ENCODE measurements around the gene NKAIN2.
"Not testable (repeated sequence)": the region's sequence is repeated elsewhere in the genome, so short reads cannot be mapped to it uniquely, and the experiment has no call there.

Gene NKAIN2

GRCh38 chr6:123896869-123897268 lies 93.2 kb downstream of the NKAIN2 start:
- DNase-seq, result peak; percentile 41

GRCh38 chr6:123897965-123898364 lies 94.3 kb downstream of the NKAIN2 start:
- no peak for DNase-seq

DNA sequence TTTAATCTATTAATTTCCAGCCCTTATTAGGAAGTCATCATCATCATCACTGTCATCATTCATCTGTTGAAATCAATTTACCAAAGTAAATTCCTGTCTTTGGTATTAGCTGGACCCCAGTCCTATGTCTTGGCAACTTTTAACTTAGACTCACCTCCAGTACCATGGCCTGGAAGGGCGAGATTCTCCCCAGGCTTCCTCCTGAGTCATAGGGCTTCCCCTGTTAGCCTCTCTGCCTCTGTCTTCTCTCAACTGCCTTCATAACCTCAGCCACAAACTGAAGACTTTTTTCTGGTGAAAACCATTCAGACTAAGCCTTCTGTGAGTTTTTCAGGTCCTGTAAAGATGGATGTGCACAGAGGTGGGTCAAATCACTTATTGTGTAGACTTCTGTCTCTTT lies 95.0 kb downstream of the NKAIN2 start:
- DNase-seq, result no peak

GRCh38 chr6:123899745-123900144 lies 96.1 kb downstream of the NKAIN2 start:
- DNase-seq, result no peak

GRCh38 chr6:123901436-123901835 lies 97.8 kb downstream of the NKAIN2 start:
- peak; percentile 9 for DNase-seq

- no peak for DNase-seq
These were observed 99.2 kb downstream of the NKAIN2 start for GRCh38 chr6:123902738-123903313.

DNA sequence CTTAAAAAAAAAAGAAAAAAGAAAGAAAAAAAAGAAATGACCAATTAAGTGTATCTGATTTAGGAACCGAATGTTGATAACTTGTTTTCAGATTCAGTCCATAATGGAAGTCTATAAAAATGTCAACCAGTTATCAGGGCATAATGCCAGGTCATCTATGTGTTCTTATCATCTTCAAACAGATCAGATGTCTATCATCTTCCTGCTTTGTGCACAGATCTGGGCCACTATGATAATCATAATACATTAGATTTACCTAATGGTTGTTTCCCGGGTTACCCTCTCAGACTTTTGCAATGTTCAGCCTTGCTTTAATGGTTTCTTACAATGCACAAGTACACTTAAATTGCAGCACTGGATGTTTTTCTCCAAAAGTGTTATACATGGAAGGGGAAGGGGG lies 100.6 kb downstream of the NKAIN2 start:
- DNase-seq, result peak; percentile 72

GRCh38 chr6:123908797-123909196 lies 105.1 kb downstream of the NKAIN2 start:
- DNase-seq, result no peak

DNA sequence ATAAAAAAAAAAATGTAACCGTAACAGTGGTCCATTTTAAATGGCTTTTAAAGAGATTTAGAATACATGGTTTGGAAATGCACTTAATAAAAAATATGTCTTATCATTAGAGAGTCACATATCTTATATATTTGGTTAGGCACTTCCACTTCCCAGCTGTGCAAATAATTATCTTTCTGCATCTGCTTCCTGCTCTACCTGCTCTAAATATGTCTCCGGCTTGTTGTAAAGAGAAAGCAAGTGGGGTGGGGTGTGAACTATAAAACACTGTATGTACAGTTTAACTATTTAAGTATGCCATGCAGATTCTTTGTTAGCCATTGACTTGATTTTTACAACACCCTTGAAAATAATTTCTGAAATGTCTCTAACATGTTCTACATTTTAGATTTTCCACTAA lies 106.3 kb downstream of the NKAIN2 start:
- peak; percentile 58 for DNase-seq

DNA sequence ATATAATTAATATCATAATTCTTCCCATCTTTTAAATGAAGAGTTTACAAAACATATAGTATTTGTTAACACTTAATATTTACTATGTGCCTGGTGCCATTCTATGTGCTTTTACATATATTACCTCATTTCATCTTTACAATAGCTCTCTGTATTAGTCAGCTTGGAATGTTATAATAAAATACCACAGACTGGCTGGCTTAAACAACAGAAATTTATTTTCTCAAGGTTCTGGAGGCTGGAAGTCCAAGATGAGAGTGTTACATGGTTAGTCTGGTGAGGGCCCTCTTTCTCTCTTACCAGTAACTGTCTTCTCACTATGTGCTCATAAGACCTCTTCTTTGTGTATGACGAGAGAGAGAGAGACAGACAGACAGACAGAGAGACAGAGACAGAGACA lies 110.2 kb downstream of the NKAIN2 start:
- no peak for DNase-seq

DNA sequence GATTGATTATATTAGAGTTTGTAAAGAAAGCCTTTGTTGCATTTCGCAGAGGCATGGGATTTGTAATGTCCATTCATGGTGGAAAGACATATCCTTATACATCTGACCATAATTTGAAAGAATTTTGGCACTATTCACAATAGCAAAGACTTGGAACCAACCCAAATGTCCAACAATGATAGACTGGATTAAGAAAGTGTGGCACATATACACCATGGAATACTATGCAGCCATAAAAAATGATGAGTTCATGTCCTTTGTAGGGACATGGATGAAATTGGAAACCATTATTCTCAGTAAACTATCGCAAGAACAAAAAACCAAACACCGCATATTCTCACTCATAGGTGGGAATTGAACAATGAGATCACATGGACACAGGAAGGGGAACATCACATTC lies 119.7 kb downstream of the NKAIN2 start:
- not testable (repeated sequence) for DNase-seq

GRCh38 chr6:123925350-123925749 lies 121.7 kb downstream of the NKAIN2 start:
- peak; percentile 70 for DNase-seq

- no peak for DNase-seq
These were observed 122.3 kb downstream of the NKAIN2 start for GRCh38 chr6:123925842-123926399.

- DNase-seq, result no peak
These were observed 124.9 kb downstream of the NKAIN2 start for GRCh38 chr6:123928529-123928928.

GRCh38 chr6:123931928-123932327 lies 128.3 kb downstream of the NKAIN2 start:
- no peak for DNase-seq

GRCh38 chr6:123940551-123940950 lies 136.9 kb downstream of the NKAIN2 start:
- no peak for DNase-seq

DNA sequence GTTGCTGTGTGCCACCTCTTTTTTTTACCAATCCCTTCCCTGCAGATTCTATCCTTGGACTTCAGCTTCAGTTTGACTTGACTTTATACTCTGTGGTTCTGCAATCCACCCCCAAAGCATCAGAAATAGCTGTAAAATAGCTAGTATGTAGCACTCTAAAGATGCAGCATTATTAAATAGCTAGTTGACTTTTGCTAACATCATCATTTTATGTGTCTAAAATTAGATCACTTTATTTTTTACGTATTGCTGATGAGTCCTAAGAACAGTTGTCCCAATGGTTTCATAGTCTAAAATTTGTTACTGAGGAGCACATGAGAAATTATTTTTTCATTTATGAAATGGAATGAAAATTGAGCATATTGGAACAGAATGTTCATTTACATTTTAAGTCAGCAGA lies 138.2 kb downstream of the NKAIN2 start:
- no peak for DNase-seq

DNA sequence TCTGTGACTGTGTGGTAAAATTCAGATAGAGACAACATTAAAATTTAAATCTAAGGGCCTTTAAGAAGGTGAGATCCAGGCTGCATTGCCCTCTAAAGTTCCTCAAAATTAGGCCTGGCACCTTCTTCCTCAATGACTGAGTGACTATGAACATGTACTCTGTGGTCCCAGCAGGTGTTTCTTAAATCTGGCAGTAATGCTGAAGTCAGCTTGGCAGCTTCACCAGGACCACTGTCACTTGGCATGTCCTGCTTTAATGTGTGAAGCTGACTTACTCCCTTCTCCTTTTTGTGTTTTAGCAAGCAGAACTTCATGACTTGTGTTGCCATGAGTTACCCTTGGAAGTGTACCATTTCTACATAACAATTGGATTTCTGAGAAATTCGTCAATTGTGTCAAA lies 141.7 kb downstream of the NKAIN2 start:
- peak; percentile 18 for DNase-seq

DNA sequence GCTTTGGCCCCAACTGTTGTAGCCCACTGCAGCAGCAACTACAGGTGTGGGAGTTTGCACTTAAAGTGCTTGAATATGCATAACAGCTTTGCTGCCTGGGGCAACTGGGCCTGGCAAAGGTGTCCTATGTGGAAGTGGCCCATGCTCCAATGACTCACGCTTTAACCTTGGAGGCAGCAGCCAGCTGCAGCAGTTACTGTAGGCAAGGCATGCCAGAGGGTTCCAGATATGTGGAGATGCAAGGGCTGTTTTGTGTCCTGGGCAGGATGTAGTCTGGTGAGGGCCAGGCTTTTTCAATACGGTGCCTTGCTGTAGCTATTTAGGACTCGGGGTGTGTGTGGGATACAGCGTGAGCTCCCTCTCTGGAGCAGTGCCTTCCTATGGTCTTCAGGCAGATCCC lies 150.3 kb downstream of the NKAIN2 start:
- no peak for DNase-seq

GRCh38 chr6:123956492-123957139 lies 153.0 kb downstream of the NKAIN2 start:
- DNase-seq, result no peak

GRCh38 chr6:123962508-123962907 lies 158.8 kb downstream of the NKAIN2 start:
- DNase-seq, result no peak

DNA sequence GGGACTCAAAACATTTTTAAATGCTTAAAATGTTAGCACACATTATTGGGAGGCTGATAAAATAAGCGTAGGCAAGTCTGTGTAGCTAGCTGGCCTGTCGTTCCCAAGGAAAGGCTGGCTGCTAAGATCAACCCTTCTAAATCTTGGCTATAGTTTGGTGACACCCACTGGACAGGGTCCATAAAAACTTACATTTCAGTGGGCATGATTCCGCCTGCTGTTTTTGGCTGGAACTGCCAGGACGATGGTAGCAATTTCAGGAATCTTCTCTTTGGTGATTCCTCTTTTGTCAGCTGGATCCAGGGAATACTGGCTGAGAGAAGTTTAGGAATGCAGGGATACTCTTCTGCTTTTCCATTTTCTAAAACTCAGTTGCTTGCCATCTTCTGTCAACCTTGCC lies 162.2 kb downstream of the NKAIN2 start:
- DNase-seq, result peak; percentile 75

DNA sequence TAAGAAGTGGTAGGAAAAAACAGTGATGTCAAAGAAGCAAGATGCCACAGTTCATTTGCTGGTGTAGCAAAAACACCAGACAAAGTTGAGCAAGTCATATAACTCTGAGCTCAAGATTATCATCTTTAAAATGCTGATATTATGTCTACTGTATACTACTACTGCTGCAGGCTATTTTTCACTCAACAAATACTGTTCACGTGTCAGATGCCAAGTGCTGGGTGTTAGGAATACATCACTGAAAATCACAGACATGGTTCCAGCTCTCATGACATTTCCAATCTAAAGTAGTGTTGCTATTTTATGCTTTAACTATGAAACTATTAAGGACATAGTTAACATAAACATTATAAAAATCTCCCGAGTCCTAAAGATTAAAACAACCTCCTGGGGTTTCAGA lies 163.0 kb downstream of the NKAIN2 start:
- no peak for DNase-seq

DNA sequence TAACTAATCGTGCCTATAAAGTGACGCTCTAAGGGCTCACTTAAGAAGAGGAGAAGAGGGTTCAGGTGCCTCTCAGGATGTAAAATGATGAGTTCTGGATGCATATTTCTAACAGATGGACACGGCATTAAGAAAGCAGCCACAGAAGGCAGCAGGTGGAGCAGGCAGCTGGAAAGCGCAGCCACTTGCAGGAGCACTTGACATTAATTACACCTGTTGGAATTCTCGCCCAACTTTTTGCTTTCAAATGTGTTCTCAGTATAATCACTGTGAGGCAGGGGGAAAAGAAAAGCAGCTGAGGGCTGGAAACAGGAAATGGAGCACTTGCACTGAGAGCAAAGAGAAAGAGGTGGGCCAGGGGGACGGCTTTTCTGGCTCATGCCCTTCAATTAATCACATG lies 164.2 kb downstream of the NKAIN2 start:
- no peak for DNase-seq
